ENCODE results near the gene BRD3OS.
A peak's percentile ranks its signal among the peaks of the same experiment; 100 is the strongest.

Gene BRD3OS

DNA sequence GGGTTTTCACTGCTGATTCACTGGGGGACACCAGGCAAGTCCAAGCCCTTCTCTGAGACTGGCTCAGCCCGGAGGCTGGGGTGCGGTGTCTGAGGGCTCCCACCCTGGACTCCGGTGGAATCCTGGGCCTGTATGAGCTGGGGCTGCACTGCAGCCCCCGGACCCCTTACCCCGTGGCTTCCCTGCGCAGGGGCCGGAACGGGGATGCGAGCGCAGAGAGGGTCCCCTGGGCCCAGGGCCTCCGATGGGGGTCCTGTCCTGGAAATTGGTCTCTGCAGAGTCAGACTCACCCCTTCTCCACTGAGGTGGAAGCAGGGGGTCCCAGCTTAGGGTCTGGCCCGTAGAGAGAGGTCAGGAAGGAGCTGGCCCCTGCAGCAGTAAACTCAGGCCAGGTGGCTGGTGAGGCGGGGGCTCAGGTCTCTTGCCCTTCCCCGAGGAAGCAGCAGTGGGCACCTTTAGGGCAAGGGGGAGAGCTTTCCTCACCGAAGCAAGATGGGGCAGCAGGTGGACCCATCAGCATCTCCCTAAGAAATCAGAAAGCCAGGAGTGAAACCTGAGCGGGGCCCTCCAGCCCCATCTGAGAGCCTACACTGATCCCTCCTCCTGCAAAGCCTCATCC lies 31.5 kb upstream of the BRD3OS start:
- H3K9ac ChIP-seq (ENCODE audit: low read depth, low read length), result peak overlapping the region; percentile 96
- H3K4me1 ChIP-seq (ENCODE audit: insufficient read depth, low read length), result peaks cover 6% of the 10 kb centered on the region; the same call in 1 of the 2 replicates
- no peaks in the 10 kb centered on the region for H3K9me3 ChIP-seq (ENCODE audit: control insufficient read depth, insufficient read depth, low read length)
- no peaks in the 10 kb centered on the region for H3K36me3 ChIP-seq (ENCODE audit: insufficient read depth, low read length)

DNA sequence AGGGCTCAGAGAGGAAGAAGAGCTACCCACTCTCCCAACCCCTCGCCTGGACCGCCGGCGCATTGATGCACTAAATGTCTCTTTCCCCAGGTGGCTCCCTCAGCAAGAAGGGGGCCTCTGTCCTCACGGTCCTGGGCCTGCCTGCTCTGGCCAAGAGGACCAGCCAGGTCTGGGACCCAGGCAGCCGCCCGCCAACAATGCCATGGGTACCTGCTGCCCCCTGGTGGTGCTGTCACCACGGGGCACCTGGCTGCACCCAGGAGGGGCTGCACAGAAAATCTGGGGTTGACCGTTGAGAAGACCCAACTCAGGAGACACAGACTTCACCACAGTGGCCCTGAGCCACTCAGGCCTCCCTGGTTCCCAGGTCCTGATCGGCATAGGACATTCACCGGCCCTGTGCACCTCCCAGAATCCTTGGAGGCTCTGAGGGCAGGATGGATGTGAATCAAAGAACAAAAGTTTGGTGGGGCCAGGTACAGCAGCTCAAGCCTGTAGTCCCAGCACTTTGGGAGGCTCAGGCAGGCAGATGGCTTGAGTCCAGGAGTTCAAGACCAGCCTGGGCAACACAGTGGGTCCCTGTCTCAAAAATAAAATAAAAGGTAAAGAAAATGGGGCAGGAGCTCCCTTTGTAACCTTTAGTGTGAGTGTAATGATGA lies 30.8 kb upstream of the BRD3OS start:
- Histone ChIP-seq H3K36me3 (ENCODE audit: insufficient read depth, low read length) (no peaks in the 10 kb centered on the region), H3K4me1 (ENCODE audit: insufficient read depth, low read length) (peaks cover 6% of the 10 kb centered on the region; the same call in 1 of the 2 replicates), H3K9me3 (ENCODE audit: control insufficient read depth, insufficient read depth, low read length) (no peaks in the 10 kb centered on the region), H3K9ac (ENCODE audit: low read depth, low read length) (no peak overlapping the region)

DNA sequence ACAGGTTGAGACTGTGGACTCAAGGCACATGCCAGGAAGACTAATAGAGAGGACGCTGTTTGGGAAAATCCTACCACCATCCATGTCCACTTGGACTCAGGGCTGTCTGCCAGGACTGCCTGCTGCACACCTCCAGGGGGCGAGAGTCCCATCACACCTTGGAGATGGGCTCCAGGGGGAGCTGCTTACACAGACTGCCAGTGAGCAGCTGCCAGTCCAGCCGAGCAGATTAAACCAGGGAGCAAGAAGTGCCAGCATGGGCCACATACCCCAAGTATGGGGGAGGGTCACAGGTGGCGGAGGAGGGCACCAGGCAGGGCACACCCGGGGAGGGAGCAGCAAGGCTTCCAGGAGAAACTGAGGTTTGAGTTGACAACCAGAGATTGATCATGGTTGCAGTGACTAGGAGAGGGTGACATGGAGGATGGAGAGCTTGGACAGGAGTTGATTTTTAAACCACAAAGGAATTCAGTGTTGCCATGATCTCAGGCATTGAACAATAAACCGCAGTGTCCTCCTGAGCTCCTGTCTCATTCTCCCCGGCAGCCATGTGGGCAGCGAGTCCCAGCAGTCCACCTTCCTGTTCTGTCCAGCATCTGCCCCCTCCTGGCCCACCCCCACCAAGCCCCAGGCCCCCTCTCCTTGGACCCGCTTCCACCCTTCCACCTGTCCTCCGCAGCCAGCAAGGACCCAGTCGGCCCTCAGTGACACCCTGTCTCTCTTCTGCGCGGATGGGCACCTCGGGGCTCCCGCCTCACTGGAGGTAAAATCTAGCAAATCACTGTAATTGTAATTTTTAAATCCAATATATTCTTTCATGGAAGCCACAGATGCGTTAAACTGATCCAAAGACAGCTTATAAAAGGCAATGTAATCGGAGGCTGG lies 30.0 kb upstream of the BRD3OS start:
- no peaks in the 10 kb centered on the region for H3K9me3 ChIP-seq (ENCODE audit: control insufficient read depth, insufficient read depth, low read length)
- H3K36me3 ChIP-seq (ENCODE audit: insufficient read depth, low read length), result no peaks in the 10 kb centered on the region
- peaks cover 6% of the 10 kb centered on the region; the same call in 1 of the 2 replicates for H3K4me1 ChIP-seq (ENCODE audit: insufficient read depth, low read length)
- H3K9ac ChIP-seq (ENCODE audit: low read depth, low read length), result no peak overlapping the region

DNA sequence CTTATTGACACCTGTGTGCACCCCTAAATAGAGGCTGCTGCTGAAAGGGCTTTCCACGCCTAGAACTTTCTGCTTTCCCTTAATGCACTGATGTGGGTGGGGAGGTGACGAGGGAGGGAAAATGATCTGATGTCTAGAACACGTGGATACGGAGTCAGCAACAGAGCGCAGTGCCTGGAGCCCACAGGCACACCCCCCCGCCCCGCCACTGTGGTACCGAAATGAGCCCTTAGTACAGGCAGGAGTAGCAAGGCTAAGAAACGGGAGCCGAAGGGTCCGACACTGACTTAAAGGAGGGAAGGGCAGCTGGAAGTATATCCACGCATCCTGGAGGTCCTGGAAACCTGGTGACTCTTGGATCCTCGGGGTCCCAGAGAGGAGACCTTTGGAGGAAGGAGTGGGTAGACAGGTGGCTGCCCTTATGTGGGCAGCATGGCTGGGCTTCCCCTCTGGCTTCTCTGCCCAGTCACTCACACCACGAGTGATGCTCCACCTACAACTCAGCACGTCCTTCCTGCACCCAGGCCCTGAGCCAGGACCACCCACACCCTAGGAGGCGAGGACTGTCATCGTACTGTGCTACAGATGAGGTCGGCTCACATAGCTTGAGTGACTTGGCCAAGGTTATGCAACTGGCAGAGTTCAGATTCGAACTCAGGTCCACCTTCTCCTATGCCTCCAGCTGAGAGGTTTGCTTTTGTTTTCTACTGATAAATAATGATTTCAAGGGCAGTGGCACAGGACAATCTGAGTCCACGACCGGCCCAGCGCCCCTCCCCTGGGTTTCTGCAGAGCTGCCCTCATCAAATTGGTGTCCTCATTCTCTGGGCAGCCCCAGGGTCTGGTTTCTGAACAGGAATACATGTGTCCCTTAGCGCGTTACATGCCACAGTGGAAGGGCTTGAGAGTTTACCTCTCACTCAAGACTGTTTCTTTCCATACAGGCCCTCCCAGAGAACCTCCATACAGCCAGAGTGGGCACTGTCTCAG lies 28.5 kb upstream of the BRD3OS start:
- peaks cover 6% of the 10 kb centered on the region; the same call in 1 of the 2 replicates for H3K4me1 ChIP-seq (ENCODE audit: insufficient read depth, low read length)
- no peaks in the 10 kb centered on the region for H3K36me3 ChIP-seq (ENCODE audit: insufficient read depth, low read length)
- no peak overlapping the region for H3K9ac ChIP-seq (ENCODE audit: low read depth, low read length)
- H3K9me3 ChIP-seq (ENCODE audit: control insufficient read depth, insufficient read depth, low read length), result no peaks in the 10 kb centered on the region

DNA sequence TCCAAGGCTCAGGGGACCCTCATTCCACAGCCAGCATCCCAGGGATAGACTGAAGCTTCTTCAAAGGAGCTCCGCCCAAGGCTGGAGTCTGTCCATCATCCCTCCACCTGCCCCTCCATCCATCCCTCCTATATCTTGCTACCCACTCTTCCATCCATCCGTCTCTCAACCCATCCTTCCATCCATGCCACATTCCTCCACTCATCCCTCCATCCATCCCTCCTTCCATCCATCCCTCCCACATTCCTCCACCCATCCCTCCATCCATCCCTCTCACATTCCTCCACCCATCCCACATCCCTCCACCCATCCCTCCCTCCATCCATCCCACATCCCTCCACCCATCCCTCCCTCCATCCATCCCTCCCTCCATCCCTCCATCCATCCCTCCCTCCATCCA lies 27.7 kb upstream of the BRD3OS start:
- Histone ChIP-seq H3K36me3 (ENCODE audit: insufficient read depth, low read length) (no peaks in the 10 kb centered on the region), H3K4me1 (ENCODE audit: insufficient read depth, low read length) (peaks cover 6% of the 10 kb centered on the region; the same call in 1 of the 2 replicates), H3K9ac (ENCODE audit: low read depth, low read length) (no peak overlapping the region), H3K9me3 (ENCODE audit: control insufficient read depth, insufficient read depth, low read length) (no peaks in the 10 kb centered on the region)

DNA sequence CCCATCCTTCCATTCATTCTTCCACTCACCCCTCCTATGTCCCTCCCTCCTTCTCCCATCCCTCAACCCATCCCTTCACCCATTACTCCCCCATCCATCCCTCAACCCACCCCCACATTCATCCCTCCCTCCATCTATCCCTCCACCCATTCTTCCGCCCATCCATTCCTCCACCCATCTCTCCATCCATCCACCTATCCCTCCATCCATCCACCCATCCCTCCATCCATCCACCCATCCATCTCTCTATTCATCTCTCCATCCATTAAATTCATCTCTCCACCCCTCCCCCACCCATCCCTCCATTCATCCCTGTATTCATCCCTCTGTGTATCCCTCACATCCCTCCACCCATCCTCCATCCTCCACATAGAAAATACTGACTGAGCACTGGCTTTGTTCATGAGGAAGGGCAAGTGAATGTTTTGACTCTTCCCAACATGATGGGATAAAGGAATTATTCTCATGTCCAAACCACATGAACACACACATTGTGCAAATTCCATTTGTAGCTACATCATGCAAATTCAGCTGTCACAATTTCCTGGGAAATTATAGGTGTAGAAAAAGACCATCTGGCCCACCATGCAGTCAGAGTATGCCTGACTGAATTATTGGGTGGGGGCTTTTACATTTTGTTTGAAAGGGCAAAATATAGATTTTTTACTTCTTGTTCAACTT lies 26.2 kb upstream of the BRD3OS start:
- Histone ChIP-seq H3K4me1 (ENCODE audit: insufficient read depth, low read length) (peaks cover 2% of the 10 kb centered on the region; the same call in 1 of the 2 replicates), H3K9me3 (ENCODE audit: control insufficient read depth, insufficient read depth, low read length) (no peaks in the 10 kb centered on the region)

DNA sequence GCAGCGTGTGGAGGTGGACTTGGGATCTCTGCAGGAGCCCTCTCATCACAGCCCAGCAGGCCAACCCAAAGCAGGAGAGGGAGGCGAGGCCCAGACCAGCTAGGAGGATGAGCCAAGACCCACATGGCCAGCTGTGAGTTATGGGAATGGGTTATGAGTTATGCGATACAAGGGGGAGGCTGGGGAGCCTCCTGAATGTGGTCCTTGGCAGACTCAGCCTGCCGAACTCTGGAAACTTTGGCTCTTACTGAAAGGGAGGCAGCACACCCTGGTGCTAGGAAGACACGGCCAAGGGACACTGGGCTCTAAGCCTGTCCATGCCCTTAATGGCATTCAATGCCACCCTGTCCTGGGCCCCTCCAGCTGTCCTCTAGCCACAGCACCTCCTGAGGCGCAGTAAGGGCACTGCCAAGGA lies 25.4 kb upstream of the BRD3OS start:
- H3K9ac ChIP-seq (ENCODE audit: low read depth, low read length), result no peak overlapping the region
- no peaks in the 10 kb centered on the region for H3K9me3 ChIP-seq (ENCODE audit: control insufficient read depth, insufficient read depth, low read length)
- no peaks in the 10 kb centered on the region for H3K4me1 ChIP-seq (ENCODE audit: insufficient read depth, low read length)
- no peaks in the 10 kb centered on the region for H3K36me3 ChIP-seq (ENCODE audit: insufficient read depth, low read length)

More for the DNA sequence above, 26.2 kb upstream of the BRD3OS start:
- H3K36me3 ChIP-seq (ENCODE audit: insufficient read depth, low read length), result no peaks in the 10 kb centered on the region
- no peak overlapping the region for H3K9ac ChIP-seq (ENCODE audit: low read depth, low read length)

DNA sequence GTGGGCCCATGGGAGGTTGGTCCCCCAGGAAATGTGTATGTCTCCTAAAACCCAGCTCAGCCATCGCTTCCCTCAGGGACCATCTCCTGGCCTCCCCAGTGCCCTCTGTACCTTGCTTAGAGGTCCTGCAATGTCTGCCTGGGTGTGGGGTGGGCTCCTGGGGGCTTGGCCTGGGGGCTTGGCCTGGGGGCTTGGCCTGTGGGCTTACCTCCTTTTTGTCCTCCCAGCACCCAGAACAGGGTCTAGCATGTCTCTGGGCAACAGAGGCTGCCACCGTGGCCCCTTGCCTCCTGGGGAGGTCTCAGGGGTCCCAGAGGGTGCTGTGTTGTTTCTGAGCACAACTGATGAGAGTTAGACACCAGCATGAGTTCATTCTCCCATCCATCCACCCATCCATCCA lies 22.5 kb upstream of the BRD3OS start:
- H3K9me3 ChIP-seq (ENCODE audit: control insufficient read depth, insufficient read depth, low read length), result no peaks in the 10 kb centered on the region

DNA sequence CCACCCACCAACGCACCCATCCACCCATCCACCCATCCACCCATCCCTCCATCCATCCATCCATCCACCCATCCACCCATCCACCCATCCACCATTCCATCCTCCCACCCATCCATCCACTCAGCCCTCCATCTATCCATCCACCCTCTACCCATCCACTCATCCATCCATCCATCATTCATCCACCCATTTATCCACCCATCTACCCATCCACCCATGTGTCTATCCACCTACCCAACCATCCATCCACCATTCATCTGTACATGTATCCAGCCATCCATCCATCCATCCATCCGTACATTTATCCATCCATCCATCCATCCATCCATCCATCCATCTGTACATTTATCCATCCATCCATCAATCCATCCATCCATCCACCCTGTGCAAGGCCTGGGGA lies 22.0 kb upstream of the BRD3OS start:
- no peaks in the 10 kb centered on the region for H3K4me1 ChIP-seq (ENCODE audit: insufficient read depth, low read length)
- no peaks in the 10 kb centered on the region for H3K36me3 ChIP-seq (ENCODE audit: insufficient read depth, low read length)
- no peak overlapping the region for H3K9ac ChIP-seq (ENCODE audit: low read depth, low read length)
- H3K9me3 ChIP-seq (ENCODE audit: control insufficient read depth, insufficient read depth, low read length), result no peaks in the 10 kb centered on the region

More for the DNA sequence above, 22.5 kb upstream of the BRD3OS start:
- H3K9ac ChIP-seq (ENCODE audit: low read depth, low read length), result no peak overlapping the region
- no peaks in the 10 kb centered on the region for H3K36me3 ChIP-seq (ENCODE audit: insufficient read depth, low read length)
- no peaks in the 10 kb centered on the region for H3K4me1 ChIP-seq (ENCODE audit: insufficient read depth, low read length)

DNA sequence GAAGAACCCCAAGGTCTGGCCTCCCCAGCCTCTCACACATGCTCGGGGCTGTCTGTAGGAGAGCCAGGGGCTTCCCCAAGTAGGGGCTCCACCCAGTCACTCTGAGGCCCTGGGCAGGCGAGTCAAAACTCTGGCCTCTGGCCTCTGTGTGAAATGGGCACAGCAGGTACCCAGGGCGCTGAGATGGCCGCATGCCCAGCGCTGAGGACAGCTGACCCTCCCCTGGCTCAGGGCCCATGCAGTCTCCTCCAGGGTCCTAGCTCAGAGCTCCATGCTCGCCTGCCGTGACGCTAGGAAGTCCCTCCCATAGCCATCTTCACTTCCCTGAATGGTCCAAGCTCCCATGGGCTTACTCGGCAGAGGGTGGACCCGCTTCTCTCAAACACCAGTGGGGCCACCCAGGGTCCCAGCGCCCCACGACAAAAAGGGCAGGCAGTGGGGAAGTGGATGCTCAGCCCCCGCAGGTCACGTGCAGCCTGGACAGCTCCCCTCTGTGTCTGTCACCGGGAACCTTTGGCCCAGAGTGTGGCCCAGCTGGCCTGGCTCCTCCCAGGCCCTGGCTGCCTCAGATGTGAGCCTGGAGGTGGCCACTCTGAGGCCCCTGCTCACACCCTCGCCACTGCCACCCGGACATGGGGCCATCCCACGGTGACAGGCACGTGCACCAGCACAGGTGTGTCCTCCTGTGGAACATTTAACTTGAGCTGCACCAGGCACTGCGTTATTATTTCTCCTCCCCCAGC lies 21.0 kb upstream of the BRD3OS start:
- Histone ChIP-seq H3K36me3 (ENCODE audit: insufficient read depth, low read length) (no peaks in the 10 kb centered on the region), H3K9ac (ENCODE audit: low read depth, low read length) (no peak overlapping the region), H3K4me1 (ENCODE audit: insufficient read depth, low read length) (no peaks in the 10 kb centered on the region), H3K9me3 (ENCODE audit: control insufficient read depth, insufficient read depth, low read length) (no peaks in the 10 kb centered on the region)

DNA sequence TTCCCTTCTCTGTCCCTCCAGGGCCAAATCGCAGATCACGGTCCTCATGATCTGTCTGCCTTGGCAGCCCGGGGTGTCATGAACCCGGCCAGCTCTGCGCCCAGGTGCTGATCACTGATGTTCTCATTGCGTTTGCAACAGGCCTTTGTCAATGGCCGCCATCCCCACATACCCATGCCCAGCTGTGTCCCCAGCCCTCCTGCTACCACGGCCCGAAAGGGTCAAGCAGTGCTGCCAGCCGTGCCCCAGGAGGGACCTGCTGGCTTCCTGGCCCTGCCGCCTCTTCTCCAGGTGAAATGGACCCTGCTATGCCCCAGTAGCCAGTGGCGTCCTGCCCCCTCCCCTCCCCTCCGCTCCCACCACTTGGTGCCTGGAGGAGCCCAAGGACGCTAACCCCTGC lies 20.4 kb upstream of the BRD3OS start:
- Histone ChIP-seq H3K4me1 (ENCODE audit: insufficient read depth, low read length) (no peaks in the 10 kb centered on the region), H3K9me3 (ENCODE audit: control insufficient read depth, insufficient read depth, low read length) (no peaks in the 10 kb centered on the region), H3K9ac (ENCODE audit: low read depth, low read length) (no peak overlapping the region), H3K36me3 (ENCODE audit: insufficient read depth, low read length) (no peaks in the 10 kb centered on the region)

DNA sequence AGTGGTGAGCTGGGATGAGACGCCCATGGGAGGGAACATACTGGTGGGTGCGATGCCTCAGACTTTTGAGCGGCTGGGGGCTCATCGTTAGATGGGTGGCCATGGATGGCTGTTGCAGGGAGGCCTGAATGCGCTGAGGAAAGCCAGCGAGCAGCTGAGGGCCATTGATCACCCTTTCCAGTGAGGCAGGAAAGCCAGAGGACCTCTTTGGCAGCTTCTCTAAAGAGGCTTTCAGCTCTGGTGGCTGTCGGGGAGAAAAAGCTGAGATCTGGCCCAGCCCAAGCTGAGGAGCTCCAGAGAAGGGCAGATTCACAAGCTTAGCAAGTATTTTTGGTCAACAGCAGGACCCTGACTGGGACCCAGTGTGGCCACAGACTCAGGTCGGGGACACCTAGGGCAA lies 19.9 kb upstream of the BRD3OS start:
- Histone ChIP-seq H3K9me3 (ENCODE audit: control insufficient read depth, insufficient read depth, low read length) (no peaks in the 10 kb centered on the region), H3K4me1 (ENCODE audit: insufficient read depth, low read length) (no peaks in the 10 kb centered on the region), H3K36me3 (ENCODE audit: insufficient read depth, low read length) (no peaks in the 10 kb centered on the region), H3K9ac (ENCODE audit: low read depth, low read length) (no peak overlapping the region)

DNA sequence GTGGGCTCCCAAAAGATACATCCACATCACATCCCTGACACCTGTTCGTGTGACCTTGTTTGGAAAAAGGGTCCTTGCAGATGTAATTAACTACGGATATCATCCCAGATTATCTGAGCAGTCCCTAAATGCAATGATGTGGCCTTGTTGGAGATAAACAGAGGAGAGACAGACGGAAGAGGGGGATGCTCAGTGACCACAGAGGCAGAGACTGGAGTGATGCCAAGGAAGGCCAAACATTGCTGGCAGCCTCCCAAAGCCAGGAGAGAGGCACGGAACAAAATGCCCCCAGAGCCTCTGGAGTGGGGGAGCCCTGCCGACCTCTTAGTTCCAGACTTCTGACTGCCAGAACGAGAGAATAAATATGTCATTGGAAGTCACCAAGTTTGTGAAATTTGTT lies 18.1 kb upstream of the BRD3OS start:
- no peaks in the 10 kb centered on the region for H3K4me1 ChIP-seq (ENCODE audit: insufficient read depth, low read length)
- H3K9ac ChIP-seq (ENCODE audit: low read depth, low read length), result no peak overlapping the region
- H3K9me3 ChIP-seq (ENCODE audit: control insufficient read depth, insufficient read depth, low read length), result peaks cover 6% of the 10 kb centered on the region; the same call in 1 of the 2 replicates
- no peaks in the 10 kb centered on the region for H3K36me3 ChIP-seq (ENCODE audit: insufficient read depth, low read length)

Measured in ES-I3 (cell line).